NCI-H1105 treated with DMSO at 0.1 percent for 48 hours (cell line): ENCODE measurements around the gene IFT172.
A peak's percentile ranks its signal among the peaks of the same experiment; 100 is the strongest.
"Not testable (repeated sequence)": the region's sequence is repeated elsewhere in the genome, so short reads cannot be mapped to it uniquely, and the experiment has no call there.

Experiments used
- DNase-seq: peaks from one replicate; lab custom pipeline; 2025; lab: John Stamatoyannopoulos, UW

IFT172 gene

GRCh38 chr2:27428213-27428977, 61.1 kb downstream of the IFT172 start, which contains the start of gene NRBP1:
Gene NRBP1, plus strand, starts transcription at chr2:27428631. Its CDS starts 4,643 bp downstream, at chr2:27433274.
- DNase-seq: peak; percentile 81

- DNase-seq: no peak
These were observed 61.7 kb downstream of the IFT172 start for GRCh38 chr2:27427863-27428212.

- DNase-seq: not testable (repeated sequence)
These were observed 64.5 kb downstream of the IFT172 start for GRCh38 chr2:27425039-27425438.

GRCh38 chr2:27422958-27423357, 66.6 kb downstream of the IFT172 start:
- DNase-seq: no peak

GRCh38 chr2:27421660-27422250, 67.8 kb downstream of the IFT172 start:
- no peak for DNase-seq

- no peak for DNase-seq
These were observed 68.5 kb downstream of the IFT172 start for GRCh38 chr2:27420996-27421395.

GRCh38 chr2:27416151-27416550, 73.4 kb downstream of the IFT172 start:
- DNase-seq: no peak

GRCh38 chr2:27412419-27413152, 77.0 kb downstream of the IFT172 start:
- DNase-seq: no peak

- peak; percentile 88 for DNase-seq
These were observed 80.0 kb downstream of the IFT172 start, which contains the start of gene PPM1G for GRCh38 chr2:27409321-27410073. Gene PPM1G, minus strand, starts transcription at chr2:27409591. Its CDS starts 169 bp downstream, at chr2:27409422.

GRCh38 chr2:27408601-27409320, 80.8 kb downstream of the IFT172 start:
- no peak for DNase-seq

GRCh38 chr2:27407798-27408491, 81.6 kb downstream of the IFT172 start:
- DNase-seq: peak; percentile 73

GRCh38 chr2:27400348-27401135, 89.0 kb downstream of the IFT172 start:
- DNase-seq: no peak

GRCh38 chr2:27398962-27399361, 90.6 kb downstream of the IFT172 start:
- DNase-seq: no peak
